HG02798 (cell line): ENCODE results near the gene C1orf174.
"Not testable (repeated sequence)": the region's sequence is repeated elsewhere in the genome, so short reads cannot be mapped to it uniquely, and the experiment has no call there.

ENCODE experiments used
- ATAC-seq: cut with Tn5 transposase; IDR thresholded peaks from one replicate; pipeline ENCODE4 v1.9.1; 2021; ENCODE audit warnings: mild to moderate bottlenecking; ENCODE audit not compliant: unreplicated experiment, poor library complexity

C1orf174 gene

GRCh38 chr1:3926956-3927355, 26.9 kb upstream of the C1orf174 start:
- no peak for ATAC-seq

- ATAC-seq, result no peak
Observed at GRCh38 chr1:3925762-3926161, 25.7 kb upstream of the C1orf174 start.

- ATAC-seq, result no peak
Observed at GRCh38 chr1:3925256-3925655, 25.2 kb upstream of the C1orf174 start.

- ATAC-seq, result no peak
Observed at GRCh38 chr1:3924825-3925220, 24.8 kb upstream of the C1orf174 start.

GRCh38 chr1:3924186-3924824, 24.2 kb upstream of the C1orf174 start:
- no peak for ATAC-seq

GRCh38 chr1:3923378-3924185, 23.5 kb upstream of the C1orf174 start:
- no peak for ATAC-seq

- ATAC-seq, result no peak
Observed at GRCh38 chr1:3922851-3923250, 22.8 kb upstream of the C1orf174 start.

GRCh38 chr1:3922201-3922725, 22.2 kb upstream of the C1orf174 start:
- no peak for ATAC-seq

GRCh38 chr1:3921765-3922164, 21.7 kb upstream of the C1orf174 start:
- ATAC-seq, result no peak

GRCh38 chr1:3919706-3920105, 19.6 kb upstream of the C1orf174 start:
- no peak for ATAC-seq

GRCh38 chr1:3918966-3919611, 19.0 kb upstream of the C1orf174 start:
- ATAC-seq, result no peak

GRCh38 chr1:3918359-3918758, 18.3 kb upstream of the C1orf174 start:
- ATAC-seq, result not testable (repeated sequence)

GRCh38 chr1:3917761-3918160, 17.7 kb upstream of the C1orf174 start:
- ATAC-seq, result no peak

GRCh38 chr1:3915551-3916121, 15.6 kb upstream of the C1orf174 start:
- no peak for ATAC-seq

- ATAC-seq, result no peak
Observed at GRCh38 chr1:3914911-3915310, 14.8 kb upstream of the C1orf174 start.

GRCh38 chr1:3914331-3914851, 14.3 kb upstream of the C1orf174 start:
- no peak for ATAC-seq

GRCh38 chr1:3912809-3913685, 13.0 kb upstream of the C1orf174 start:
- ATAC-seq, result no peak

- no peak for ATAC-seq
Observed at GRCh38 chr1:3911981-3912808, 12.1 kb upstream of the C1orf174 start.
